Inflammatory macrophage treated with lipopolysaccharide for 4 hours (primary cell): ENCODE data around the gene SPSB4.

ENCODE experiments used
- DNase-seq: peaks from one replicate; pipeline ENCODE4 v3.0.0-alpha.2; 2020

The SPSB4 gene

DNA sequence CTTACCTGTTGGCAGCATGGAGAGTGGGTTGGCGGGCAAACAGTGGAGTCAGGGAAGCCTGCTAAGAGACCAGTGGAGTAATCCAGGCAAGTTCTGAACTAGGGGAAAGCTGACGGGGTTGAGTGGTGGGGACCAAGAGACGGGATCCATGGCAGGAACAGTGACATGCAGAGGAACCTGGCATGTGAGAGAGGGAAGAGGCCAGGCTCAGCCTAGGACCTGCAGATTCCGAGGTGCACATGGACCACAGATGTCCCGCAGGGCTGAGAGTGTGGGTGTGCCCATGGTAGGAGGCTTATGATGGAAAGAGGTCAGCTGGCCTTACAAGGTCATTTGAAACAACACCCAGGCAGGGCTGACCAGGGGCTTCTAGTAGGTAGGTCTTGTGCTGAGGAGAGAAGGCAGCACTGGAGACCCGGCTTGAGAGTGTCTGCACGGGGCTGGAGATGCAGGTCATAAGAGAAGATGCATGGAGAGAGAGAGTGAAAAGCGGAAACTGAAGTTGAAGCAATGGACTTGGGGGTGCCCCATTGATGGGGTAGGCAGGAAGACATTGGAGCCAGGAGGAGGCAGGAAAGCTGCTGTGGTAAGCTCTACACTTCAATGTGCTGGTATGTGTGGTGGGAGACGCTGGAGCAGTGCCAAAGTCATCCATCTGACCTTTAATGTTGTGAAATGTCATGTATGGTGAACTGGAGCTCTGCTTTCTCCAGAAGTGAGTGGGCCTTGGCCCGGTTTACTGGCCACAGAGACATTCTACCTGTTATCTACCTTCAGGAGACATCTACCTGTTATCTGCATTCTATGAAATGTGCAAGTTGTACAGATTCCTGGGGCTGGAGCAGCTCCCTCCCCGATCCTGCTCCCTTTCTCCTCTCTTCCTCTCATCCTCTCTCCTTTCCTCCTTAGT, 4.6 kb downstream of the SPSB4 start:
- DNase-seq = no peak

GRCh38 chr3:141056751-141057171, 5.6 kb downstream of the SPSB4 start:
- no peak for DNase-seq

DNA sequence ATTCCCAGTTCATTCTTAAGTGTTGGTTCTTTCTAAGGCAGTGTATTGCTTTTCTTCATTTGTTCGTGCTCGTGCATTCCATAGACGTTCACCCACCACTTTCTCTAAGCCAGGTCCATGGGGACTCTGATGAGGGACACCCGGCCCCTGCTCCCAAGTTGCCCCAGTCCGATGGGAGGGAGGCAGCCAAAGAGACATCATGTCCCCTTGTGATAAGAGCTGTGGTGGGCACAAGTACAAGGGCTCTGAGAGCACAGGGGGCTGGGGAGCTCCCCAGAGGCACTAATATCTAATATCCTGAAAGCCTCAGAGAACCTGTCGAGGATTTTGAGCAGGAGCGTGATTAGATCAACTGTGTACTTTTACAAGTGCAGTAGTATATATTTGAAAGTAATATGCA, 6.3 kb downstream of the SPSB4 start:
- no peak for DNase-seq

DNA sequence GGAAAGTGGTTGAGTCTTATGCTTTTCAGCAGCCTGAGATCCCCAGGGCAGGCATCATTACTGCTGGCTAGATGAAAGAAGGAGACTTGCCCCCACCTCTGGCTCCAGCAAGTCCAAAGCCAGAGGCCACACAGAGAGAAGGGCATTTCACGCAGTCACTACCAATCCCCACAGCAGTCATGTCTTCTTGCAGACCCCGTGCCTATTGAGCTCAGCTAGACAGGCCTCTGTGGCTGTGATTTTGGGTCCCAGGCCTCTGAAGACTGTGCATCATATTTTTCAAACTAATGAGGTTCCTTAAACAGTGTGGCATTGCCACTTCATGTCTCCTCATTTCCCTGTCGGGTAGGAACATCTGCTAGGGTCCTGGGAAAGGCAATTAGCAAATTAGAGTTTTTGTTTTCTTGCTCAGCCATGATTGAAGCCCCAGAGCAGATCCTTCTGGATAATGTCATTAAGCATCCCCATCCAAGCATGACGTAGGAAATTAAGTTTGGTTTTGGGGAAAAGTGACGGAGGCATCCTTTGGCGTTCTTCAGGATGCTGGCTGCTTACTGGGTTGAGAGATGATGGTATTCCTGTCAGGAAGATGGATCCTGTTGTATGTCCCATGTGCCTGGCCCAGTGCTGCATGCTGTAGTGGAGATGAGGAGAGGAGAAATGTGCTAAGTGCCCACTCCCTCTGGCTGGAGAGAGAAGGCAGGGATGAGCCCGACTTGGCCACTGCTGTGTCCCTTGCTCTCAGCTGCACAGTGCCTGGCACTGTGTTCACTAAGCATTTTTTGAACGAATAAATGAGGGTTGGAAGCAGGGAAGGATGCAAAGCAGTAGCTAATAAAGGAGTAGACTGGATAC, 7.0 kb downstream of the SPSB4 start:
- DNase-seq = no peak

GRCh38 chr3:141058996-141059395, 7.8 kb downstream of the SPSB4 start:
- DNase-seq = no peak

DNA sequence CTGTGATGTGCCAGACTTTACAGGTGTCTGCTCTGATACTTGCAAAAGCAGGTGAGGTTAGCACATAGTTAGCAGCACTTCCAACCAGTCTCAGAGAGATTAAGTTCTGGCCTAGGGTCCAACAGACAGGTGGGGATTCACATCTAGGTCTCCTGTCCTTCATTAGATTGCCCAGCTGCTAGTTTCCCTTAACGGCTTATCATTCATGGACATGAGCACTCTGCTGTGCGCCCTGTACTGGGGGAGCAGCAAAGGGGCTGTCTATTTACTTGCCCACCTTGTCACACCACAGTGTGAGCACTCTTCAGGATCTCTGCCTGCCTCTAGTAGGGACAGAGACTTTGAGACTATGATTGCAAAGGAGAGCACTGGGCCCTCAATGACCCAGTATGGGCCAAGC, 8.7 kb downstream of the SPSB4 start:
- no peak for DNase-seq

DNA sequence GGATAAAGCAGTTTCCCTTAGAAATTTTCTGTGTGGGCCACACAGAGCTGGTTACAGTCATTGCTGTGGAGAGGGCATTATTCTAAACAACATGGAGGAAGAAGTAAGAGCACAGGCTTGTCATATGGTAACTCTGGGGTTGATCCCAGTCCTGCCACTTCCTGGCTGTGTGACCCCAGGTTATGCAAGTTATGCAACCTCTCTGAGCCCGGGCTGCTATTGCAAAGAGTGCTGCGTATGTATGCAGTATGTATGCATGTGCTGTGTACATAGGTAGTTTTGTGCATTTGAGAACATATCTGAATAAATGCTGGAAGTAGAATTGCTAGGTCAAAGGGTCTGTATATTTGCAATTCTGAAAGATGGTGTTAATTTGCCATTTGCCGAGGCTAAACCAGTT, 9.2 kb downstream of the SPSB4 start:
- DNase-seq = no peak

DNA sequence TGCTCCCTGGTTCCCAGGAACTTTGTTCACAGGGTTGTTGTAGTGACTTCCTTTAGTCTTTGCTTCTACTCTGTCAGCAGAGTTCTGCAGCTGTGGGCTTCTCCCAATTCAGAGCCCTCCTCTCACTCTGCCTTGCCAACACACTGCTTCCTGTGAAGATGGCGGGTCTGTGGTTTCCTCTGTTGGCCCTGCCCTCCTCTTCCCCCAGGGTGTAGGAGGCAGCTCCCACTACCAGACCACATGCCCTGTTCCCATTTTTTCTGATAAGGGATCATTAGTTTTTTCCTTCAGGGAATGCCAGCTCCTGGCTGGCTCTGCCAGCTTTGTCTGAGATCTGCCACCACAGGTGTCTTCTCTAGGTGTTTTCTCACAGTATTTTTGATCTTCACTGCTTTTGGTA, 12.7 kb downstream of the SPSB4 start:
- DNase-seq = no peak

GRCh38 chr3:141064255-141064926, 13.2 kb downstream of the SPSB4 start:
- no peak for DNase-seq

- no peak for DNase-seq
Observed at GRCh38 chr3:141065258-141065657, 14.1 kb downstream of the SPSB4 start.

DNA sequence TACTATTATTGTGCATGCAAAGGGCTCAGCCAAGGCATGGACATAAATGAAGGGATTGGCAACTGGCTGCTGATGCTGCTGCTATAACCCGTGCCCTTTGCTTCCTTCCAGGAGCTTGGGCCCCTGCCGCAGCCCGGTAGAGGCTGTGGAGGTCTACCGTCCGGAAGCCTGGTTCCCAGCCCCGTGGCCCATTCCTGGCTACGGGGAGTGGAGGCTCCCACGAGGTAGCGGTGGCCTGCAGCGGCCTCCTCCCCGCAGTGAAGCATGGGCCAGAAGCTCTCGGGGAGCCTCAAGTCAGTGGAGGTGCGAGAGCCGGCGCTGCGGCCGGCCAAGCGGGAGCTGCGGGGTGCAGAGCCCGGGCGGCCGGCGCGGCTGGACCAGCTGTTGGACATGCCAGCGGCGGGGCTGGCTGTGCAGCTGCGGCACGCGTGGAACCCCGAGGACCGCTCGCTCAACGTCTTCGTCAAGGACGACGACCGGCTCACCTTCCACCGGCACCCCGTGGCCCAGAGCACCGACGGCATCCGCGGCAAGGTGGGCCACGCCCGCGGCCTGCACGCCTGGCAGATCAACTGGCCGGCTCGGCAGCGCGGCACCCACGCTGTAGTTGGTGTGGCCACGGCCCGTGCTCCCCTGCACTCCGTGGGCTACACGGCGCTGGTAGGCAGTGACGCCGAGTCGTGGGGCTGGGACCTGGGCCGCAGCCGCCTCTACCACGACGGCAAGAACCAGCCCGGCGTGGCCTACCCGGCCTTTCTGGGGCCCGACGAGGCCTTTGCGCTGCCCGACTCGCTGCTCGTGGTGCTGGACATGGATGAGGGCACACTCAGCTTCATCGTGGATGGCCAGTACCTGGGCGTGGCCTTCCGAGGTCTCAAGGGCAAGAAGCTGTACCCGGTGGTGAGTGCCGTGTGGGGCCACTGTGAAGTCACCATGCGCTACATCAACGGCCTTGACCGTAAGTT, 15.0 kb downstream of the SPSB4 start:
- DNase-seq = no peak

DNA sequence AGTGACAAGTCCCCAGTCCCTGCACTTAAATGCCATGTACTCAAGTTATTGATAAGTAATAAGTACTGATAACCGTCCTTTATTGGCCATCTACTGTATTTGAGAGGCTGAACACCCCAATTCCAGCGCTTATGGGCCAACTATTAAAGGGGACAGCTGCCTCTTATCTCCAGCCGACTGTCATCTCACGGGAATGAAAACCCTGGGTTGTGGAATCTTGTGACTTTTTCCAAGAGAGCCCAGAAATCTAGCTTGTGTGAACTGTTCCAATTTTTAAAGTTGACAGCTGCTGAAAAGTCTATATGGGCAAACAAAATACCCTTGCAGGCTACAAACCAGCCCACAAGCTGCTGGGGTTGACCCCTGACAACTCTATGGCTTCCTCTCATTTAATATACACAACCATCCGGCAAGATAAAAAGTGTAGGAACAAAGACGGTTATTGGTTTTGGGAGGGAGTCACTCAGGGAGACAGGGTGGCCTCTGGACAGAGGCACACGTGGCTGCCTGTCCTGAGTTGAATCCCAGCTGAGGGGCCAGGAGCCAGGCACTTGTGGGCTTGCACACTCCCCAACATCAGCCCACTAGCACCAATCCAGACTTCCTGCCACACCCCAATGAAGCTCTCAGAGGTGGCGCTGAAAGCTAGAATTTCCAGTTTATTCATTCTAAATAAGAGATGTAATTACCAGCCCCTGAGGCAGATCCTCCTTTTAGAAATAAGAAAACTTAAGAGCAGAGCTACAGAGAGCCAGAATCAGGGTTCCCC, 16.2 kb downstream of the SPSB4 start:
- no peak for DNase-seq

DNA sequence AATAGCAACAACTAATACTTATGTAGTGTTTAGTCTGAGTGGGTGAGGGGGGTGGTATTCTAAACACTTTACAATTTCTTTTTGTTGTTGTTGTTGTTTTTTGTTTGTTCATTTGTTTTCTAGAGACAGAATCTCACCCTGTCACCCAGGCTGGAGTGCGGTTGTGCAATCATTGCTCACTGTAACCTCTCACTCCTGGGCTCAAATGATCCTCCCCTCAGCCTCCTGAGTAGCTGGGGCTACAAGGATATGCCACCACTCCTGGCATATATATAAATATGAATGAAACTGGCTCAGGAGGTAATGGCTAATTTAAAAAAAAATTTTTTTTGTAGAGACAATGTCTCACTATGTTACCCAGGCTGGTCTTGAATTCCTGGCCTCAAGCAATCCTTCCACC, 19.1 kb downstream of the SPSB4 start:
- DNase-seq = no peak

- DNase-seq = no peak
Observed at GRCh38 chr3:141070727-141071357, 19.7 kb downstream of the SPSB4 start.

GRCh38 chr3:141071681-141072260, 20.6 kb downstream of the SPSB4 start:
- no peak for DNase-seq

GRCh38 chr3:141072950-141073349, 21.8 kb downstream of the SPSB4 start:
- no peak for DNase-seq

DNA sequence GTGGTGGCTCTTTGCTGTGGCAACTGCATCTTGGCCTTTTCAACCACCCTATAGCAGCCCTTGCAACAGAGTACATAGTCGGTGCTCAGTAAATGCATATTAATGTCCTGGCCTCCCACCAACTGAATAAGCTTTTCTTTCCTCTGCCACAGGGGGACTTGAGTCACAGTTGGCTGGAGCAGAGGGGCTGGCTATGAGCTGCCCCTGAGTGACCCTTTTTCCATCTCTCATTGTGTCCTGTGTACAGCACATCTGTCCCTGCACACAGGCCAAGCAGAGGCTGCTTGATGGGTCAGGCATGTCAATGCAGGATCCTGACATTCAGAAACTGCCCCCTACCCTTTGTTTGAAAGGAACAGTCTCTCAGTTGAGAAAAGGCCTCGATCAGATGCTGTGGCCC, 22.4 kb downstream of the SPSB4 start:
- no peak for DNase-seq

DNA sequence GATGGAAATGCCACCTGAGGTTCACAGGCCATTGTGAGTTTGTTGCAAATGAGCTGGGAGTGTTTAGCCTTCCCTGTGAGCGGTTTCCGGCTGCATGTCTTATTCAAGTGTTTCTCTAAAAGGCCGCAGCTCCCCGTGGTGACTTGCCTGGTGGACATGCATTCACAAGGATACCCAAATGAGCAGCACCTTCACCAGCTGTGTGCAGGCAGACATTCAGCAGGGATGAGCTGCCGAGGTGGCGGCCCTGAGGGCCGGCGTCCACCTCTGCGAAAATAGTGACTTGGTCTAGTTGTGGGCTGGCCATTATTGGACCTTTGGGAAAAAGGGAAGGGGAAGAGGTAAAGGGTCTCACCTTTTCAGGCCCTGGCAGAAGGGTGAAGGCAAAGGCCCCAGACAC, 23.4 kb downstream of the SPSB4 start:
- no peak for DNase-seq

DNA sequence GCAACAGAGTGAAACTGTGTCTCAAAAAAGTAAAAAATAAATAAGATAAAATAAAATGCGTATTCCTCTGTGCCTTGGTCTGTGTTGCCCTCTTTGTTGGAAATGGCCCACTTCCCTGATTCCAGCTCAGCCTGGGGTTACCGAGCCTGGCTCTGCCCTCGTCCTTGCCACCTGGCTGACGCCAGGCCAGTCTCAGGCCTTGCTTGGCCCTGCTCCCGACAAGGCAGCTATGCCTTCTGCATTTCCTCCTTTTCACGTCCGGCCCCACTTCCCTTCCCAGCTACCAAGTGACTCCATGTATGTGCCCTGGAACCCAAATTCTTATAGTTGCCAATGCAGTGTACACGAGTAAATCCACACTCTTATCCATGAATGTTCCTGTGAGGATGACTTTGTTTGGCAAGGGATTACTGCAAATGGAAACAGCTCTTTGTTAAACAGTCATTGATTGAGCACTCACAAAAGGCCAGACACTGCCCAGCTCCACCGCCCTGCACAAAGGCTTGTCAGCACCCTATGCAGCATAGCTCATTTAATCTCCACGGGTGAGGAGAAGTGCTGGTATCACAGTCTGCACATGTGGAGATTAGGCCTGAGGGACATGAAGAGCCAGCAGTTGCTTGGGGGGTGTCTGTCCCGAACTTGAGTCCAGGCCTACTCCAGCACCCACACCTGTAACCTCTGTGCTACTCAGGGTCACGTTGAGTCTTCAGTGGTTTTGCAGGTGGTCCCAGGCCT, 25.1 kb downstream of the SPSB4 start:
- peak; percentile 19 for DNase-seq
